NCI-H1417 treated with DMSO at 0.1 percent for 48 hours (cell line): ENCODE data around the gene KDSR.

Experiments
- DNase-seq: peaks from one replicate; lab custom pipeline; 2025; lab: John Stamatoyannopoulos, UW

KDSR gene

GRCh38 chr18:63320123-63320974 lies 46.7 kb downstream of the KDSR start:
- peak; percentile 63 for DNase-seq

DNA sequence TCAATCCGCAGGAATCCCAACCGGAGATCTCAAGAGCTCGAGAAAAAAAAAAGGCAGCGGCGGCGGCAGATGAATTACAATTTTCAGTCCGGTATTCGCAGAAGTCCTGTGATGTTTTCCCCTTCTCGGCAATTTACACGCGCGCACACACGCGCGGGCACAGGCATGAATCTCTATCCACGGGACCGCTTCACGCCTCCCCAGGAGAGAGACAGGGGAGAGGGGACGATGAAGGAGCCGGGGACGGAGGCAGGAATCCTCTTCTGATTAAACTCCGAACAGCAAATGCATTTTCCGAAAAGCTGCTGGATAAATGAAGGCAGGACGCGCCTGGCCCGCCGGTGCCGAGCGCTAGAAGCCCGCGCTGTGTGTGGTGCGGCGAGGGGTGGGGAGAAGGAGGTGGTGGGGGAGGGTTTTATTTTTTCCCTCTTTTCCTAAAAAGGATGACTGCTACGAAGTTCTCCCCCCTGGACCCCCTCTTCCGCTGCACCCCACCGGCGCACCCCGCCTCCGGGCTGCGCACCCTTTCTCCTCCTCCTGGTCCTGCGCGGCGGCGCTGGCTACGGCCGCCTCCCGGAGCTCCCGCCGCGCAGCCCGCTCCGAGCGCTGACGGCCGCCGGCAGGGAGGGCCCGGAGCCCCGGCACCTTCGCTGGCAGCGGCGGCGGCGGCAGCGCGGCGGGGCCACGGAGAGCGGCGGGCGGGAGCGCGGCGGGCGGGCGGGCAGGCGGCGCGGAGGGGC lies 47.5 kb downstream of the KDSR start, which contains the start of gene BCL2:
BCL2 (minus strand) TSS at position 387 of the 740 bp plus-strand sequence.
- DNase-seq: peak; percentile 29

- DNase-seq: no peak
Observed at GRCh38 chr18:63318889-63319382, 48.1 kb downstream of the KDSR start.

DNA sequence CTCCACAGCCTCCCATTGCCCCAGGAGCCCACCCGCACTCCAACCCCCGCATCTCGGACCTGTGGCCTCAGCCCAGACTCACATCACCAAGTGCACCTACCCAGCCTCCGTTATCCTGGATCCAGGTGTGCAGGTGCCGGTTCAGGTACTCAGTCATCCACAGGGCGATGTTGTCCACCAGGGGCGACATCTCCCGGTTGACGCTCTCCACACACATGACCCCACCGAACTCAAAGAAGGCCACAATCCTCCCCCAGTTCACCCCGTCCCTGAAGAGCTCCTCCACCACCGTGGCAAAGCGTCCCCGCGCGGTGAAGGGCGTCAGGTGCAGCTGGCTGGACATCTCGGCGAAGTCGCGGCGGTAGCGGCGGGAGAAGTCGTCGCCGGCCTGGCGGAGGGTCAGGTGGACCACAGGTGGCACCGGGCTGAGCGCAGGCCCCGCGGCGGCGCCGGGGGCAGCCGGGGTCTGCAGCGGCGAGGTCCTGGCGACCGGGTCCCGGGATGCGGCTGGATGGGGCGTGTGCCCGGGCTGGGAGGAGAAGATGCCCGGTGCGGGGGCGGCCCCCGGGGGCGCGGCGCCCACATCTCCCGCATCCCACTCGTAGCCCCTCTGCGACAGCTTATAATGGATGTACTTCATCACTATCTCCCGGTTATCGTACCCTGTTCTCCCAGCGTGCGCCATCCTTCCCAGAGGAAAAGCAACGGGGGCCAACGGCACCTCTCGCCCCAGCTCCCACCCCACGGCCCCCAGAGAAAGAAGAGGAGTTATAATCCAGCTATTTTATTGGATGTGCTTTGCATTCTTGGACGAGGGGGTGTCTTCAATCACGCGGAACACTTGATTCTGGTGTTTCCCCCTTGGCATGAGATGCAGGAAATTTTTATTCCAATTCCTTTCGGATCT lies 48.8 kb downstream of the KDSR start:
- peak; percentile 29 for DNase-seq

DNA sequence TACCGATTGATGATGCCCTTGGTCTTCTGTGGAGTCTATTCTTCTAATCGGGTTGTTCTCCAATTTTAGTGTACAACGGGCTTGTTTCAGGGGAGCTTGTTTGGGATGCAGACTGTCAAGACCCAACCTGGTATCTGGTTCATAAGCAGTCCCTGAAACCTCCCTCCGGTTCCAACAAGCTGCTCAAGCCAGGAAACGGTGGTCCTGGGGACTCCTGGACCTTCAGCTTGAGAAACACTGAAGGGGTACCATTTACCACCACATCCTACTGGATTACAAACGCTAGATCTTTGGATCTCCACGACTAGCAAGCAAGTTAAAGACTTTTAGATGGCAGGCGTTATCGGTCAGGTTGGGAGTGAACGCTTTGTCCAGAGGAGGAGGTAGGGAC lies 49.5 kb downstream of the KDSR start:
- DNase-seq: no peak

DNA sequence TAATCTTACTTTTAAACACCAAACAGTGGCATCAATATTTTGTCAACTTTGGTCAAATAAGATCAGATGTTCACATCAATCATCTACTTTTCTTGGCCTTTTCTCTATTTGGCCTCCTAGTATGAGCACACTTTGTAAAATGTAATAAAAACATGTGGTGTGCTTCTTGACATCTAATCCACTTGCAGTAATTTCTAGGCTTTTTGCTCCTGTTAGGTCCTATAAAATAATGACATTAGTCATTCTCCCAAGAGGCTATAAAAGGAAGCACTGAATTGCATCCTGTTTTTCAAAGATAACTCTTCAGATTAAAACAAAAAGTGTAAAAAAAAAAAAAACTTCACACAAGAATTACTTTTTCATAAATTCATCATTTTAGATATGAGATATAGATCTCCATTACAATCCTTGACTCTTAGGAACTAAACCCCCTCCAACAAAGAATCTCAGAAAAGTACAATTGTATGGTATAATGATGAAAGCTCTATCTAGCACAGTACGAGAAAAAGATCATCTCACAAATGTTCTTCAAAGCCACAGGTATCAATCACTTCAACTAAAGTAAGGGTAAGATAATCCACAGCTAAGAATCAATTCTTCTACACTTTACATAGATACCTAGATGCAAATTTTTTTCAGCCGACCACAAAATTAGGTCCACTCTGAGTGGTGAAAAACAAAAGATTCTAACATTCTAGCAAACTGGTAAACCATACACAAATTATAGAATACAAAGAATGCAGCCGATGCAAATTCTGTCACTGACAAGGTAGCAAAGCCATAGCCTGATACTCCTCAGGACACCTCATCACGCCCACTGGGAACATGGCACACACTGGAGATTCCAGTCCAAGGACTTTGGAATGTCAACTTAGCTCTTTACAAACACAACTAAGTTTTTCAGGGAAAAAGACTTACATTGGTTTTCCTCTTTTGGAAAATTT lies 50.1 kb downstream of the KDSR start:
- DNase-seq: no peak

GRCh38 chr18:63315876-63316275 lies 51.1 kb downstream of the KDSR start:
- DNase-seq: no peak

DNA sequence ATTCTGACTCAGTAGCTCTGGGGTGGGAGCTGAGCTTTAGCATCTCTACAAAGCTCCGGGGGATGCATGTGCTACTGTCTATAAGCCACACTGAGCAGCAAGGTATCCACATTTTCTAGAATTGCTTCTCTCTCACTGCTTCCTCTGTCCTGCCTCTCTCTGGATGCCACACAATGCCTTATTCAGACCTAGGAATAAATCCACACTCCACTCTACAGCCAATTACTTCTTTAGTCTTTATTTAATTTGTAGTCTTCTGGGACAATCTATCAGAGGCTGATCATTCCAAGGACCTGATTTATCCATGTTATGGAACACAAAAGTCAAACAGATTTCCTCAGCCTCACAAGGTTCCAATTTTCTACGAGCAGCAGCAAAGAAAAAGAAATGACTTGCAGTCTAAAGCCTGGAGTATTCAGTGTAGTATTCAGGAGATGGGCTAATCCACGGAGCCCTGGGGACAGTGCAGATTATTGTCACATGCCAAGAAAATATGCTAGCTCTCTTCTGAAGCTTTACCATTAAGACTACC lies 51.8 kb downstream of the KDSR start:
- no peak for DNase-seq

GRCh38 chr18:63314062-63314790 lies 52.8 kb downstream of the KDSR start:
- no peak for DNase-seq

- DNase-seq: no peak
Observed at GRCh38 chr18:63313396-63313917, 53.5 kb downstream of the KDSR start.

DNA sequence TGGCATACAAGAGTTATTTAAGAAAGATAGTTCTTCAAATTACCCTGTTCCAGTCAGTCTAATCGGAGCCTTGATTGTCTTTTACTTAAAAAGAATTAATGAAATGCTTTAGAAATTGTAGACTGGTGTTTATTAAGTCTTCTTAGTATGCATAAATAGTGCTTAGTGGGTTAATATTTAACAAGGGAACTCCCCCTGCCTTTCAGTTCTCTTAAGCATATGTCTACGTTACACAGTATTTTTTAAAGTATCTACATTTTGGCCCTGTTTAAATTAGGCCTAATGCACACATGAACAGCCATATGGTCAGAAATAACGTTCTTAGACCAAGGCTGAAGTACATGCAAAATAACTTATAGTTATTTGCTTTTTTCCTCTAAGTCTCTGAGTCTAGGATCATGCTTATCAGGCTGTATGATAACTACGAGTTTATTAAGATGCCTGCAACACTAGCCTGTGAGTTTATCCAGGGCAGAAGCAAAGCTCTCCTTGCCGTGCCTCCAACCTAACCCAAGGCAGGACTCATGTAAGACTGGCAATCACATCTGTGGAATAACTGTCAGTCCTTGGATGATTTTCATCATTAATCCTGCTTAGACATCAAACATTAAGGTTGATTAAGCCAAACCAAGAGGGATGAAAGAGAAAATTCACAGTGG lies 54.1 kb downstream of the KDSR start:
- DNase-seq: no peak

GRCh38 chr18:63312019-63312409 lies 55.0 kb downstream of the KDSR start:
- DNase-seq: no peak

GRCh38 chr18:63311118-63312018 lies 55.6 kb downstream of the KDSR start:
- DNase-seq: no peak

- no peak for DNase-seq
Observed at GRCh38 chr18:63309422-63309821, 57.6 kb downstream of the KDSR start.

- DNase-seq: no peak
Observed at GRCh38 chr18:63307551-63308200, 59.3 kb downstream of the KDSR start.

DNA sequence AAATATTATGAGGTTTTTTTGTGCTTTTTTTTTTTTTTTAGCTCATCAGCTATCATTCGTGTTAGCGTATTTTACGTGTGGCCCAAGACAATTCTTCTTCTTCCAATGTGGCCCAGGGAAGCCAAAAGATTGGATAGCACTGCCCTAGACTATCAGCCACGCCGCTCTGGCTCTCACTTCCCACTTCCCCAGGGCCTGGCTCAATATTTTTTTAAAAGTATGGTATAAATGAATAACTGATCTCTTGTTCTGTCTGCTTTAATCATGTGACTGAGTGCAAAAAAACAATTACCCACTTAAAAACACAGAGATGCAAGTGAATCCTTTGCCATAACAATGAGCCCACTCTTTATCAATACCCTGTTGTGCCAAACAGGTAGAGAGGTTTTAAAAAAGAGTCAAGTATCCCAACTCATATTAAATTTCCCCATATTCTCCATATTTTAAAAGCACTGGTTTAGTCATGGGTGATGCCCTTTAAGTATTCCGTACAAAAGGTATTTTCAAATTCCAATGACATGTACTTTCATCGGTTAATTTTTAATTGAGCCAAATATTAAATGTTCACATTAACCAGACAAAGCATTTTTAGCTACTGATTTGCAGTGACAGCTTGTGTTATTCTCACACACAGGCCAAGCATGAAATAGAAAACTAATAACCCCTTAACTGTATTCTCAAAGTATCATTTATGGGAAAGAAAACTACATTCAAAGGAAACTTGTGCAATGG lies 60.0 kb downstream of the KDSR start:
- no peak for DNase-seq

GRCh38 chr18:63306249-63306648 lies 60.8 kb downstream of the KDSR start:
- DNase-seq: no peak
